HUES64 (cell line): ENCODE results near the gene VEGFA.

Experiments
- H3K27ac ChIP-seq: 2 replicates; pipeline ENCODE4 v1.7.0; 2013; ENCODE audit warnings: low read depth, low read length, inconsistent platforms
- H3K27me3 ChIP-seq: 2 replicates; pipeline ENCODE4 v1.6.1; 2013; ENCODE audit warnings: mild to moderate bottlenecking, low read length; ENCODE audit not compliant: insufficient read depth
- H3K36me3 ChIP-seq: 2 replicates; pipeline ENCODE4 v1.6.1; 2013; ENCODE audit warnings: mild to moderate bottlenecking, low read length; ENCODE audit not compliant: insufficient read depth
- H3K4me1 ChIP-seq: 2 replicates; pipeline ENCODE4 v1.6.1; 2013; ENCODE audit warnings: mild to moderate bottlenecking, low read length, moderate library complexity; ENCODE audit not compliant: insufficient read depth
- H3K4me3 ChIP-seq: 2 replicates; pipeline ENCODE4 v1.5.1; 2013; ENCODE audit warnings: mild to moderate bottlenecking, low read length, moderate library complexity
- H3K9ac ChIP-seq: 2 replicates; pipeline ENCODE4 v1.6.1; 2013; ENCODE audit warnings: mild to moderate bottlenecking, low read depth, low read length
- H3K9me3 ChIP-seq: 2 replicates; pipeline ENCODE4 v1.6.1; 2013; ENCODE audit warnings: low read depth, low read length; ENCODE audit not compliant: insufficient read depth
- WGBS: fragments of 150-250, 120-280 bp; methylation state at CpG from one replicate; pipeline ENCODE4 v1.1.7; 2013; ENCODE audit warnings: missing lambda C conversion rate; 5-methylcytosine and 5-hydroxymethylcytosine counted together

VEGFA gene

DNA sequence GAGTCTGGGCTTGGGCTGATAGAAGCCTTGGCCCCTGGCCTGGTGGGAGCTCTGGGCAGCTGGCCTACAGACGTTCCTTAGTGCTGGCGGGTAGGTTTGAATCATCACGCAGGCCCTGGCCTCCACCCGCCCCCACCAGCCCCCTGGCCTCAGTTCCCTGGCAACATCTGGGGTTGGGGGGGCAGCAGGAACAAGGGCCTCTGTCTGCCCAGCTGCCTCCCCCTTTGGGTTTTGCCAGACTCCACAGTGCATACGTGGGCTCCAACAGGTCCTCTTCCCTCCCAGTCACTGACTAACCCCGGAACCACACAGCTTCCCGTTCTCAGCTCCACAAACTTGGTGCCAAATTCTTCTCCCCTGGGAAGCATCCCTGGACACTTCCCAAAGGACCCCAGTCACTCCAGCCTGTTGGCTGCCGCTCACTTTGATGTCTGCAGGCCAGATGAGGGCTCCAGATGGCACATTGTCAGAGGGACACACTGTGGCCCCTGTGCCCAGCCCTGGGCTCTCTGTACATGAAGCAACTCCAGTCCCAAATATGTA, 957 bp upstream of the VEGFA start:
- Histone ChIP-seq H3K27ac (no peak overlapping the region), H3K9ac (no peak overlapping the region), H3K4me3 (no peak overlapping the region), H3K36me3 (no peaks in the 10 kb centered on the region), H3K9me3 (no peaks in the 10 kb centered on the region), H3K27me3 (0 out of 2 replicates have a peak, but pooled peaks cover 7% of the 10 kb centered on the region), H3K4me1 (peaks cover 19% of the 10 kb centered on the region)
- 79% methylated on average over 8 of the region's 8 CpGs for WGBS

DNA sequence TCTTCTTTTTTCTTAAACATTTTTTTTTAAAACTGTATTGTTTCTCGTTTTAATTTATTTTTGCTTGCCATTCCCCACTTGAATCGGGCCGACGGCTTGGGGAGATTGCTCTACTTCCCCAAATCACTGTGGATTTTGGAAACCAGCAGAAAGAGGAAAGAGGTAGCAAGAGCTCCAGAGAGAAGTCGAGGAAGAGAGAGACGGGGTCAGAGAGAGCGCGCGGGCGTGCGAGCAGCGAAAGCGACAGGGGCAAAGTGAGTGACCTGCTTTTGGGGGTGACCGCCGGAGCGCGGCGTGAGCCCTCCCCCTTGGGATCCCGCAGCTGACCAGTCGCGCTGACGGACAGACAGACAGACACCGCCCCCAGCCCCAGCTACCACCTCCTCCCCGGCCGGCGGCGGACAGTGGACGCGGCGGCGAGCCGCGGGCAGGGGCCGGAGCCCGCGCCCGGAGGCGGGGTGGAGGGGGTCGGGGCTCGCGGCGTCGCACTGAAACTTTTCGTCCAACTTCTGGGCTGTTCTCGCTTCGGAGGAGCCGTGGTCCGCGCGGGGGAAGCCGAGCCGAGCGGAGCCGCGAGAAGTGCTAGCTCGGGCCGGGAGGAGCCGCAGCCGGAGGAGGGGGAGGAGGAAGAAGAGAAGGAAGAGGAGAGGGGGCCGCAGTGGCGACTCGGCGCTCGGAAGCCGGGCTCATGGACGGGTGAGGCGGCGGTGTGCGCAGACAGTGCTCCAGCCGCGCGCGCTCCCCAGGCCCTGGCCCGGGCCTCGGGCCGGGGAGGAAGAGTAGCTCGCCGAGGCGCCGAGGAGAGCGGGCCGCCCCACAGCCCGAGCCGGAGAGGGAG, 580 bp downstream of the VEGFA start:
- Histone ChIP-seq H3K36me3 (0 out of 2 replicates have a peak, but pooled peaks cover 3% of the 10 kb centered on the region), H3K27ac (no peak overlapping the region)

DNA sequence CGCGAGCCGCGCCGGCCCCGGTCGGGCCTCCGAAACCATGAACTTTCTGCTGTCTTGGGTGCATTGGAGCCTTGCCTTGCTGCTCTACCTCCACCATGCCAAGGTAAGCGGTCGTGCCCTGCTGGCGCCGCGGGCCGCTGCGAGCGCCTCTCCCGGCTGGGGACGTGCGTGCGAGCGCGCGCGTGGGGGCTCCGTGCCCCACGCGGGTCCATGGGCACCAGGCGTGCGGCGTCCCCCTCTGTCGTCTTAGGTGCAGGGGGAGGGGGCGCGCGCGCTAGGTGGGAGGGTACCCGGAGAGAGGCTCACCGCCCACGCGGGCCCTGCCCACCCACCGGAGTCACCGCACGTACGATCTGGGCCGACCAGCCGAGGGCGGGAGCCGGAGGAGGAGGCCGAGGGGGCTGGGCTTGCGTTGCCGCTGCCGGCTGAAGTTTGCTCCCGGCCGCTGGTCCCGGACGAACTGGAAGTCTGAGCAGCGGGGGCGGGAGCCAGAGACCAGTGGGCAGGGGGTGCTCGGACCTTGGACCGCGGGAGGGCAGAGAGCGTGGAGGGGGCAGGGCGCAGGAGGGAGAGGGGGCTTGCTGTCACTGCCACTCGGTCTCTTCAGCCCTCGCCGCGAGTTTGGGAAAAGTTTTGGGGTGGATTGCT, 1.3 kb downstream of the VEGFA start:
- peaks cover 33% of the 10 kb centered on the region for H3K4me1 ChIP-seq
- peak overlapping the region; percentile 63 for H3K27ac ChIP-seq
- H3K9me3 ChIP-seq, result no peaks in the 10 kb centered on the region
- H3K4me3 ChIP-seq, result peak overlapping the region; percentile 82
- peak overlapping the region; percentile 93 for H3K9ac ChIP-seq
- H3K36me3 ChIP-seq, result peaks cover 7% of the 10 kb centered on the region; the same call in 1 of the 2 replicates
- WGBS, result under 1% methylated on average over 66 of the region's 66 CpGs
- 0 out of 2 replicates have a peak, but pooled peaks cover 5% of the 10 kb centered on the region for H3K27me3 ChIP-seq

More for the DNA sequence above, 580 bp downstream of the VEGFA start:
- no peaks in the 10 kb centered on the region for H3K9me3 ChIP-seq
- H3K4me3 ChIP-seq, result peak overlapping the region; percentile 82
- under 1% methylated on average over 83 of the region's 84 CpGs for WGBS
- H3K27me3 ChIP-seq, result 0 out of 2 replicates have a peak, but pooled peaks cover 7% of the 10 kb centered on the region
- H3K4me1 ChIP-seq, result peaks cover 33% of the 10 kb centered on the region
- H3K9ac ChIP-seq, result peak overlapping the region; percentile 93

DNA sequence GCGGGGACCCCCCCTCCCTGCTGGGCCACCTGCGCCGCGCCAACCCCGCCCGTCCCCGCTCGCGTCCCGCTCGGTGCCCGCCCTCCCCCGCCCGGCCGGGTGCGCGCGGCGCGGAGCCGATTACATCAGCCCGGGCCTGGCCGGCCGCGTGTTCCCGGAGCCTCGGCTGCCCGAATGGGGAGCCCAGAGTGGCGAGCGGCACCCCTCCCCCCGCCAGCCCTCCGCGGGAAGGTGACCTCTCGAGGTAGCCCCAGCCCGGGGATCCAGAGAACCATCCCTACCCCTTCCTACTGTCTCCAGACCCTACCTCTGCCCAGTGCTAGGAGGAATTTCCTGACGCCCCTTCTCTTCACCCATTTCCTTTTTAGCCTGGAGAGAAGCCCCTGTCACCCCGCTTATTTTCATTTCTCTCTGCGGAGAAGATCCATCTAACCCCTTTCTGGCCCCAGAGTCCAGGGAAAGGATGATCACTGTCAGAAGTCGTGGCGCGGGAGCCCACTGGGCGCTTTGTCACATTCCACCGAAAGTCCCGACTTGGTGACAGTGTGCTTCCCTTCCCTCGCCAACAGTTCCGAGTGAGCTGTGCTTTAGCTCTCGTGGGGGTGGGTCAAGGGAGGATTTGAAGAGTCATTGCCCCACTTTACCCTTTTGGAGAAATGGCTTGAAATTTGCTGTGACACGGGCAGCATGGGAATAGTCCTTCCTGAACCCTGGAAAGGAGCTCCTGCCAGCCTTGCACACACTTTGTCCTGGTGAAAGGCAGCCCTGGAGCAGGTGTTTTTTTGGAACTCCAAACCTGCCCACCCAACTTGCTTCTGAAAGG, 2.1 kb downstream of the VEGFA start:
- Histone ChIP-seq H3K9ac (peak overlapping the region; percentile 93), H3K4me3 (peak overlapping the region; percentile 82), H3K9me3 (no peaks in the 10 kb centered on the region), H3K27ac (peak overlapping the region; percentile 63; the same call in 1 of the 2 replicates), H3K27me3 (no peaks in the 10 kb centered on the region), H3K4me1 (peaks cover 27% of the 10 kb centered on the region), H3K36me3 (peaks cover 14% of the 10 kb centered on the region)
- 2% methylated on average over 48 of the region's 48 CpGs for WGBS

DNA sequence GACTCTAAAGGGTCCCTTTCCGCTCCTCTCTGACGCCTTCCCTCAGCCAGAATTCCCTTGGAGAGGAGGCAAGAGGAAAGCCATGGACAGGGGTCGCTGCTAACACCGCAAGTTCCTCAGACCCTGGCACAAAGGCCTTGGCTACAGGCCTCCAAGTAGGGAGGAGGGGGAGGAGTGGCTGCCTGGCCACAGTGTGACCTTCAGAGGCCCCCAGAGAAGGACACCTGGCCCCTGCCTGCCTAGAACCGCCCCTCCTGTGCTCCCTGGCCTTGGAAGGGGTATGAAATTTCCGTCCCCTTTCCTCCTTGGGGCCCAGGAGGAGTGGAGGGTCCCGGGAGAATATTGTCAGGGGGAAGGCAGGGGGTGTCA, 2.7 kb downstream of the VEGFA start:
- Histone ChIP-seq H3K27ac (peak overlapping the region; percentile 52; the same call in 1 of the 2 replicates), H3K9ac (peak overlapping the region; percentile 93), H3K4me1 (peaks cover 21% of the 10 kb centered on the region), H3K4me3 (peak overlapping the region; percentile 82), H3K36me3 (peaks cover 20% of the 10 kb centered on the region), H3K9me3 (no peaks in the 10 kb centered on the region), H3K27me3 (no peaks in the 10 kb centered on the region)
- 31% methylated on average over 7 of the region's 7 CpGs for WGBS

DNA sequence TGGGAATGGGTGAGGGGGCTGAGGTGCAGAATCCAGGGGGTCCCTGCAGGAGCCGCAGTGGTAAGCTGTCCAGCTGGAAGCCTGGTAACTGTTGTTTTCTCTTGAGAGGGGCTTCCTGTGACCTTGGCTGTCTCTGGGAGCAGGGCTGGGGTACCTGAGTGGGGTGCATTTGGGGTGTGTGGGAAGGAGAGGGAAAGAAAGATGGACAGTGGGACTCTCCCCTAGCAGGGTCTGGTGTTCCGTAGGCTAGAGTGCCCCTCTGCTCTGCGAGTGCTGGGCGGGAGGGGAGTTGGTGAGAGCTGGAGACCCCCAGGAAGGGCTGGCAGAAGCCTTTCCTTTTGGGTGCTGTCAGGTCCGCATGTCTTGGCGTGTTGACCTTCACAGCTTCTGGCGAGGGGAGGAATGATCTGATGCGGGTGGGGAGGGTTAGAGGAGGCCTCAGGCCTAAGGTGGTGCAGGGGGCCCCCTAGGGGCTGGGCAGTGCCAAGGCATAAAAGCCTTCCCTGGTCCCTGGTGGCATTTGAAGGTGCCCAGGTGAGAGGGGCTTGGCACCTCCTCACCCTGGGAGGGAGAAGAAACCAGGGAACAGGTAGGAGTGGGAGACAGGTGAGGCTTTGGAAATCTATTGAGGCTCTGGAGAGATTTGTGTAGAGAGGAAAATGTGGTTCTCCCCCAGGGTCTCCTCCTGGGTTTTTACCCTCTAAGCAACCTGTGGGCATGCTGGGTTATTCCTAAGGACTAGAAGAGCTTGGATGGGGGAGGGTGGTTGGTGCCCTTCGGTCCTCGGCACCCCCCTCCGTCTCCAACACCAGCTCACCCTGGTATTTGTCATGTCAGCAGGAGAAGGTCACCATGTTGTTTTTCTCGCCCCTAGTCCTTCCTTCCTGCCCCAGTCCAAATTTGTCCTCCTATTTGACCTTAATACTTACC, 3.3 kb downstream of the VEGFA start:
- Histone ChIP-seq H3K4me1 (peaks cover 21% of the 10 kb centered on the region), H3K9me3 (no peaks in the 10 kb centered on the region), H3K27ac (no peak overlapping the region), H3K4me3 (peak overlapping the region; percentile 82), H3K36me3 (peaks cover 27% of the 10 kb centered on the region), H3K9ac (peak overlapping the region; percentile 93), H3K27me3 (no peaks in the 10 kb centered on the region)
- WGBS, result 76% methylated on average over 12 of the region's 12 CpGs

DNA sequence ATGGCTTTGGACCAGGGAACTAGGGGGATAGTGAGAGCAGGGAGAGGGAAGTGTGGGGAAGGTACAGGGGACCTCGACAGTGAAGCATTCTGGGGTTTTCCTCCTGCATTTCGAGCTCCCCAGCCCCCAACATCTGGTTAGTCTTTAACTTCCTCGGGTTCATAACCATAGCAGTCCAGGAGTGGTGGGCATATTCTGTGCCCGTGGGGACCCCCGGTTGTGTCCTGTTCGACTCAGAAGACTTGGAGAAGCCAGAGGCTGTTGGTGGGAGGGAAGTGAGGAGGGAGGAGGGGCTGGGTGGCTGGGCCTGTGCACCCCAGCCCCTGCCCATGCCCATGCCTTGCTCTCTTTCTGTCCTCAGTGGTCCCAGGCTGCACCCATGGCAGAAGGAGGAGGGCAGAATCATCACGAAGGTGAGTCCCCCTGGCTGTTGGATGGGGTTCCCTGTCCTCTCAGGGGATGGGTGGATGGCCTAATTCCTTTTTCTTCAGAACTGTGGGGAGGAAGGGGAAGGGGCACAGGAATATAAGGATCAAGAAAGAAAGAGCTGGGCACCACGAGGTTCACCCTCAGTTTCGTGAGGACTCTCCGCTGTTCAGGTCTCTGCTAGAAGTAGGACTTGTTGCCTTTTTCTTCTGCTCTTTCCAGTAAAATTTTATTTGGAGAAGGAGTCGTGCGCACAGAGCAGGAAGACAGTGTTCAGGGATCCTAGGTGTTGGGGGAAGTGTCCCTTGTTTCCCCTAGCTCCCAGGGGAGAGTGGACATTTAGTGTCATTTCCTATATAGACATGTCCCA, 4.2 kb downstream of the VEGFA start:
- Histone ChIP-seq H3K9me3 (no peaks in the 10 kb centered on the region), H3K27ac (no peak overlapping the region), H3K36me3 (peaks cover 35% of the 10 kb centered on the region), H3K4me3 (no peak overlapping the region; the same call in 1 of the 2 replicates), H3K27me3 (no peaks in the 10 kb centered on the region), H3K9ac (no peak overlapping the region), H3K4me1 (peaks cover 21% of the 10 kb centered on the region)
- WGBS, result 84% methylated on average over 12 of the region's 12 CpGs

DNA sequence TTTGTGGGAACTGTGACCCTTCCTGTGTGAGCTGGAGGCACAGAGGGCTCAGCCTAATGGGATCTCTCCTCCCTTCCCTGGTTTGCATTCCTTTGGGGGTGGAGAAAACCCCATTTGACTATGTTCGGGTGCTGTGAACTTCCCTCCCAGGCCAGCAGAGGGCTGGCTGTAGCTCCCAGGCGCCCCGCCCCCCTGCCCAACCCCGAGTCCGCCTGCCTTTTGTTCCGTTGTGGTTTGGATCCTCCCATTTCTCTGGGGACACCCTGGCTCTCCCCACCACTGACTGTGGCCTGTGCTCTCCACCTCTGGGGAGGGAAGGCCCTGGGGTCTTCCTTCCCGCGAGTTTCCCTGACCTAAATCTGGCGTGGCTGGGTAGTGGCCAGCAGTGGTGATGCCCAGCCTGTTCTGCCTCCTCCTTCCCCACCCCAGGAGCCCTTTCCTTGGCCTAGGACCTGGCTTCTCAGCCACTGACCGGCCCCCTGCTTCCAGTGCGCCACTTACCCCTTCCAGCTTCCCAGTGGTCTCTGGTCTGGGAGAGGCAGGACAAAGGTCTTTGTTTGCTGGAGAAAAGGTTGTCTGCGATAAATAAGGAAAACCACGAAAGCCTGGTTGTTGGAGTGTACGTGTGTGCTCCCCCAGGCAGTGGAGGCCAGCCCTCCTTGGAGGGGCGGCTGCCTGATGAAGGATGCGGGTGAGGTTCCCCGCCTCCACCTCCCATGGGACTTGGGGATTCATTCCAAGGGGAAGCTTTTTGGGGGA, 4.9 kb downstream of the VEGFA start:
- Histone ChIP-seq H3K27me3 (no peaks in the 10 kb centered on the region), H3K27ac (peak overlapping the region; percentile 9; the same call in 1 of the 2 replicates), H3K4me3 (no peak overlapping the region; the same call in 1 of the 2 replicates), H3K9me3 (no peaks in the 10 kb centered on the region), H3K4me1 (peaks cover 21% of the 10 kb centered on the region), H3K9ac (peak overlapping the region; percentile 21; the same call in 1 of the 2 replicates), H3K36me3 (peaks cover 43% of the 10 kb centered on the region)
- WGBS, result 46% methylated on average over 17 of the region's 17 CpGs

DNA sequence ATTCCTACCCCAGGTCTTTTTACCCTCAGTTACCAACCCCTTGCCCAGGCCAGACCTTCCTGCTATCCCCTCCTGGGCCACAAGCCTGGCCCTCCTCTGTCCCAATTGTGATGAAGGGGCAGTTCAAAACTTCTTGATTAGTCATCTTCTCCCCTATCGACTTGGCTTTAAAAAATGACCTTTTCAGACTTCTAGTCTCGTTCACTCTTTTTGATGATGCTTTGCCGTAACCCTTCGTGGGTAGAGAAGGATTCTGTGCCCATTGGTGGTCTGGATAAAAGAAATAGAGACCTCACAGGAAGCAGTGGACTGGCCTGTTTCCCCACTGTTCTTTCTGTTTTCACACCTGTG, 5.5 kb downstream of the VEGFA start:
- 92% methylated on average over 4 of the region's 4 CpGs for WGBS

More for the DNA sequence above, 5.5 kb downstream of the VEGFA start:
- H3K9ac ChIP-seq, result no peak overlapping the region
- no peak overlapping the region for H3K4me3 ChIP-seq
- no peaks in the 10 kb centered on the region for H3K9me3 ChIP-seq
- no peak overlapping the region for H3K27ac ChIP-seq
- H3K4me1 ChIP-seq, result peaks cover 21% of the 10 kb centered on the region
- no peaks in the 10 kb centered on the region for H3K27me3 ChIP-seq
- H3K36me3 ChIP-seq, result peaks cover 48% of the 10 kb centered on the region
